ENCODE results near the gene ADGRD1.

ADGRD1 gene

DNA sequence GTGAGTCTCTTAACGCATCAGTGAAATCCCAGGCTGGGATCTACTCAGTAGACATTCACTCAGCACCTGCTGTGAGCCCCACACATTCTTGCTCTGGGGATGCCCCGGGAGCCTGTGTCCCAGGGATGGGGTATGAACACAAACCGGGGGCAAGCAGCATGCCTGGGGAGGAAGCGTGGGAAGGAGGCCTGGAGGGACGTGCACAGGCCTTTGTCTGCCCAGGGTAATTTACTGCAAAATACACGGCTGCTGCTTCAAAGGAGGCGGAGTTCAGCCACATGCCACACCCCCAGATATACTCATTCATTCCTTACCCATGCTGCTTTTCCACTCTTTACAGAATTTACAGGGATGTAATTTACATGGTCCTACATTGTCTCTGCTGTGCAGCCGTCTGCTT lies 187.8 kb downstream of the ADGRD1 start:
- no peak for DNase-seq

DNA sequence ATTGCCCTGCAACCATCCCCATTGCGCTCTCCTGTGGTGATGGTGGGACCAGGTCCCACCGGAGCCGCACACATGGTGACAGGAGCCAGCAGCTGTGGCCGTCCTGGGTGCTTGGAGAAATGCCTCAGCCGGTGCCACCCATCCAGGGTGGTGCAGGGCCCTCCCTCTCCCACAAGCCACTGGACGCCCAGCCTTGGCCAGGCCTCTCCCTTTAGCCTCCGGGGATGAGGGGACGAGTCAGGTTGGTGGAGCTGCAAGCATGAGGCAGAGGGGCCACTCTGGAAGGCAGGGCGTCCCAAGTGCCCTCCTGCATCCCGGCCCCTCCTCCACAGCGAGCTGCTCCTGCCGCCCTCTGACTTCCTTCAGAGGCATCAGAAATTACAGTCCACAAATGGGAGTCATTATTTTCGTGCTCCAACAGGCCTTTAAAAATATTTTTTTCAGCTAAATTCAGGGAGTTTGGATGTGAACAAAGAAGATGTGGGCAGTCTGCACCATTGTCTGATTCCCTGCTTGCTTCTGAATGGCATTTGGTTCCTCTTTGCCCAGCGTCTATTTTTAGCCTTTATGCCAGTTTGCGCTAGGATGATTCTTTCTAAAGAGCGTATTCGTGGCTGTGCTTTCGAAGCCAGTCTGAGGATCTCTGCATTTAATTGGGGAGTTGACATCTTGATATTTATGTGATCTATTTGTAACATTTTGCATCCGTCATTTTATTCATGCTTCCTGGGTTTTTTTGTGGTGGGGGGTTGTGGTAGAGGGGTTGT lies 189.4 kb downstream of the ADGRD1 start:
- DNase-seq = no peak

GRCh38 chr12:131146173-131146675 lies 192.5 kb downstream of the ADGRD1 start:
- DNase-seq = no peak

DNA sequence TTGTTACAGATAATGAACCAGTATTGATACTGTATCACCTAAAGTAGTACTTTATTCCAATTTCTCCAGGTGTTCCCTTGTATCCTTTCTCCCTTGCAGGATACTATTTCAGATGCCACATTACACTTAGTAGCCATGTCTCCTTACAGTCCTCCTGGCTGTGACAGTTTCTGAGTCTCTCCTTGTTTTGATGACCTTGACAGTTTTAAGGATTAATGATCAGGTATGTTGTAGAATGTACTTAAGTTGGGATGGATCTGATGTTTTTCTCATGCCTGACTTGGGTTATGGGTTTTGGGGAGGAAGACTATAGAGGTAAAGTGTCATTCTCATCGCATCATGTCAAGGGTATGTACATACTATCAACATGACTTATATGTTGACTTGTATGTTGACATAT lies 193.6 kb downstream of the ADGRD1 start:
- DNase-seq = no peak

- no peak for DNase-seq
These were observed 194.2 kb downstream of the ADGRD1 start for GRCh38 chr12:131147894-131148293.

- no peak for DNase-seq
These were observed 198.0 kb downstream of the ADGRD1 start for GRCh38 chr12:131151558-131152345.

DNA sequence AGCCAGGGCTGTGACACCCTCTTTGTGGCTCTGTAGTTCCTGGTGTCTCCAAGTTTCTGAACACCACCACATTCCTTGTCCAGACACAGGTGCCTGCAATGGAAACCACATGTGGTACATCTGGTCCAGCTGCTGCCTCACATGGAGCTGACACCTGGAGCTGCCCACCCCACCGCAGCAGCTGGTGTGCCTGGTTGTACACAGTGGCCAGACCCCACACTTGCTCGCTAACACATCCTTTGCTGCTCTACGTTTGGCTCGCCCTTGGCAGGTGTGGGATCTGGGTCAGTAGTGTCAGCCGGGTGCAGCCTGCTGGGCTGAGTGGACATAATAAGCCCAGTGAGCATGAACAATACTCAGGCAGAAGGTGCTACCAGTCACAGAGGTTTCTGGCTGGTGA lies 198.9 kb downstream of the ADGRD1 start:
- DNase-seq = no peak

DNA sequence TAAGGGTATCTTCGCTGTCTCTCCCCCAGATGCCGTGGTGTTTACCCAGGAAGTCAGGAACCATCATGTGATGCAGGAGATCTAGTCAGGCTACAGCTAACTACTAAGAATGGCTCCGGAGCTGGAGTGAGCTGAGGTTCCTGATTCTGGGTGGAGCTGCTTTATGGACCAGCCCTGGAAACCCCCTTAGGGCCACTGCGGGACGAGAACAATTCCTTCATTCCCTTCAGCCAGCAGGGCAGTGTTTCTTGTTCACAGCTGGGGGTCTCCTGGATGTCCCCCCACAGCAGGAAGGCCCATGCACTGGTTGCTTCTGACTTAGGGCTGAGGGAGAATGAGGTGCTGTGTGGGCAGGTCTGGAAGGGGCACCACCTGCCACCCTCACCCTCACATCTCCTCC lies 199.3 kb downstream of the ADGRD1 start:
- DNase-seq = no peak

- no peak for DNase-seq
These were observed 200.2 kb downstream of the ADGRD1 start for GRCh38 chr12:131153956-131154355.

GRCh38 chr12:131155131-131155530 lies 201.4 kb downstream of the ADGRD1 start:
- DNase-seq = no peak

GRCh38 chr12:131157743-131158142 lies 204.0 kb downstream of the ADGRD1 start:
- DNase-seq = no peak

- no peak for DNase-seq
These were observed 206.0 kb downstream of the ADGRD1 start for GRCh38 chr12:131159660-131160059.

GRCh38 chr12:131162113-131162512 lies 208.4 kb downstream of the ADGRD1 start:
- no peak for DNase-seq

- no peak for DNase-seq
These were observed 209.6 kb downstream of the ADGRD1 start for GRCh38 chr12:131163189-131163738.

GRCh38 chr12:131164096-131164872 lies 210.6 kb downstream of the ADGRD1 start:
- no peak for DNase-seq

- no peak for DNase-seq
These were observed 213.0 kb downstream of the ADGRD1 start for GRCh38 chr12:131166717-131167116.

DNA sequence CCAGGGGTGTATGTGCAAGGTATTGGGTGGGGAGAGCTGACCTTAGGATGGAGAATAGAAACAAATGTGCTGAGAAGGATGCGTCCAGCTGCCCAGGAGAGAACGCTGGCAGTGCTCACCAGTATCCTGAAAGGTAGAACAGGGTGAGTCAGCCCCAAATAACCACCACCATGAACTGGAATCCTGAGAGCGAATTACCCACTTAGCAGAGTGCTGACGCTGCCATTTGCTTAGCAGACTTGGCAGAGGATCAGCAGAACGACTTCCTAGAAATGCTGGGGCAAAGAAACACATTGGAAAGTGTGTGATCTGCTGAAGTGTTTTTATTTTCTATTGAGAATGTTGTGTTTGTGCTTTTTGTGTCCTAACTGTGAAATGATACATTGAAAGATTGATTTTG lies 213.6 kb downstream of the ADGRD1 start:
- no peak for DNase-seq

GRCh38 chr12:131171029-131171428 lies 217.3 kb downstream of the ADGRD1 start:
- no peak for DNase-seq

DNA sequence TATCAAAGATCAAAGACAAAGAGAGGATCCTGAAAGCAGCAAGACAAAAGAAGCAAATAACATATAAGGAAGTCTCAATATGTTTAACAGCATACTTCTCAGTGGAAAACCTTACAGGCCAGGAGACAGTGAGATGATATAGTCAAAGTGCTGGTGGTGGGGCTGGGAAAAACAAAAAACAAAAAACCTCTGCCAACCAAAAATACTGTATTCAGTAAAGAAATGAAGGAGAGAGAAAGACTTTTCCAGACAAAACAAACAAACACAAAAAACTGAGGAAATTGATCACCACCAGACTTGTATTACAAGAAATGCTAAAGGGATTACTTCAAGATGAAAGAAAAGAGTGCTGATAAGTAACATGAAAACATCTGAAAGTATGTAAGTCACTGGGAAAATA lies 221.2 kb downstream of the ADGRD1 start:
- no peak for DNase-seq

- DNase-seq = no peak
These were observed 222.6 kb downstream of the ADGRD1 start for GRCh38 chr12:131176266-131176665.

DNA sequence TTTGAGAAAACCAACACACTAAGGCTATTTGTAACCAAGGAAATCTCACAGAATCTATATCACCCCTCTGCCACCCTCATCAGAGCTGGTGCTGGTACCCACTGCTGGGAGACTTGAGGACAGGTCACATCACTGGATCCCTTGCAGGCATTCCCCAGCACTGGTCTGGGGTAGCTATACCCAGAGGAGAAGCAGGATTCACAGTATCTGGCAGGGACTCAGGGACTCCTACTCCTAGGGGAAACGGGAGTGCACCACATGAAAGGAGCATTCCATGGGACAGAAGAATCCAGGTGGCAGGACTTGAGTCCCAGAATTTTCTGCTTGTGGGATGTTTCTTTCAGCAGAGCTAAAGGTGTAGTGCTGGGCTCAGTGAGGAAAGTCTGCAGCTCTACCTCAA lies 223.2 kb downstream of the ADGRD1 start:
- DNase-seq = no peak

DNA sequence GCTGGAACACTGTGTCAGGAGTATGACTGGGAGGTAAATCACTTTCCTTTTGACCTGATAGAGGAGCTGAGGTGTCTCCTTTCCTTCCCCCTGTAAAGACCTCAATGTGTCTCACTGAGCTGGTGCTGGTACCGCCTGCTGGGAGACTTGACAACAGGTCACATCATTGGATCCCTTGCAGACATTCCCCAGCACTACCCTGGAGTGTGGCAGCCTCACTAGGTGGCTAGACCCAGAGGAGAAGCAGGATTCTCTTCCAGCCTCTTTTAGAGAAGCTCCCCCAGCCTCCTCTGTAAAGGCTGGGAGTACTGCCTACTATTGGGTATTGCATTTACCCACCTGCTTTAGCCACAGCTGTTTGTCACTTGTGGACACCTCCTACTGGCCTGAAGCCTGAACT lies 223.9 kb downstream of the ADGRD1 start:
- DNase-seq = no peak

- no peak for DNase-seq
These were observed 233.9 kb downstream of the ADGRD1 start for GRCh38 chr12:131187602-131188001.

Data from CD4-positive, alpha-beta T cell treated with Interleukin-6 for 4 hours (primary cell).